Measurements from ENCODE around the gene ZBTB16. TPM values are rescaled to one million over a fixed set of nuclear protein-coding genes. Genes with fewer than 3 reads are reported as not detected.

Gene ZBTB16
- polyA plus RNA-seq, 3 donors, result 1.3 to 2.7 (median 1.3) TPM

DNA sequence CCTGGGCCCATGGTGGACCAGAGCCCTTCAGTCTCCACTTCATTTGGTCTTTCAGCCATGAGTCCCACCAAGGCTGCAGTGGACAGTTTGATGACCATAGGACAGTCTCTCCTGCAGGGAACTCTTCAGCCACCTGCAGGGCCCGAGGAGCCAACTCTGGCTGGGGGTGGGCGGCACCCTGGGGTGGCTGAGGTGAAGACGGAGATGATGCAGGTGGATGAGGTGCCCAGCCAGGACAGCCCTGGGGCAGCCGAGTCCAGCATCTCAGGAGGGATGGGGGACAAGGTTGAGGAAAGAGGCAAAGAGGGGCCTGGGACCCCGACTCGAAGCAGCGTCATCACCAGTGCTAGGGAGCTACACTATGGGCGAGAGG, 4.3 kb downstream of the ZBTB16 start:
- DNase-seq, result no peak

- DNase-seq, result no peak
These were observed 4.7 kb downstream of the ZBTB16 start for GRCh38 chr11:114064216-114064615.

GRCh38 chr11:114065094-114065493, 5.6 kb downstream of the ZBTB16 start:
- DNase-seq, result no peak

DNA sequence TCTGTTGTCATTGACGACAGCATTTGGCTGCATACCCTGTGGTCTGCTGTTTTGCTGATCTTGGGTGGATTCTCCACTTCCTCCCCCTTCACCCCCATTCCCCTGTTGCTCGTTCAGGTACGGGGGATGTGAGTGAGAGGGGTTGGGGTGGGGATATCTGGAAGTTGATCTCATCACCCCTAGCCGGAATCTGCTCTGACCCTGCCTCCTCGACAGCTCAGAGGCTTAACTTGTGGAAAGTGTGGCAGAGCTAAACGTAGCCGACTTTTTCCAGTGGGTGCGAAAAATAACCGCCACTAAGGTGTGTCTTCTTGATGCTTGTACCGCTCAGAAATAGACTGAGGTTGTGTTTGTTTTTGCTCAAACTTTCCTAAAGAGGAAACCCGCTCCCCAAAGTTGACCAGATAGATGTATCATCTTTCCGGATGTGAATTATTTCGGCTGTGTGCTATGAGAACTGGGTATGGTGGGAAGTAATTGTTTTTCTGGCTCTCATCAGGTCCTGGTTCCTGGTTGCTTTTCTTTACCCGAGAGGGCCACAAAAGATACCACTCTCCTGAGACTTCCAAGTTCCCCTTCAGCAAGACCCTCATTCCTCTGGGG, 6.6 kb downstream of the ZBTB16 start:
- DNase-seq, result no peak

GRCh38 chr11:114068327-114068726, 8.8 kb downstream of the ZBTB16 start:
- DNase-seq, result no peak

DNA sequence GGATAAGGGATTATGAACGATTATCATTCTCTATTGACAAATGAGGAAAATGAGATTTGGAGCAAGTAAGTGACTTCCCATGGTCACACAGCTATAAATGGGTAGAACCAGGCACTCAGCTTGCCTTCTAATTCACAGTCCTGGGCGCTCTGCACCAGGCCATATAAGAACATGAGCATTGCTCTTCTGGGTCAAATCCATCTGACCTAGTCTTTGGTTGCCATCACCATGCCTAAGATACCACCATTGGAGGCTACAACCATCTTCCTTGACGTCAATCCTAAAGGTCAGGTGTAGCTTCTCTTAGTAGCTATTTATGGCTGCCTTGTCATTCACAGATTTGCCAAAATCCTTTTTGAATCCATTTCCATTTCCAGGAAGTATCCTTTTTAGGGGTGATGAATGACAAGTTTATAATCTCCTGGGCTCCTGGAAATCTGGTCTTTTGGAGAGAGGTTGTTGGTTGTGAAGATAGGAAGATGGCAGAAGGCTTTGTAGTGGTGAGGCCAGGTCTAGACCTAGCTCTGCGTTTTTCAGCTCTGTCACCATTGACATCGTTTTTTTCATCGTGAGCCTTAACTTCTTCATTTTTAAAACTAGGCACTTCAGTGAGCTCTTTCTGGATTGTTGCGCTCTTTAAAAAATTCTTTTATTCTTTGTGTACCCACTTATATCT, 11.1 kb downstream of the ZBTB16 start:
- DNase-seq, result no peak

GRCh38 chr11:114073007-114073827, 13.7 kb downstream of the ZBTB16 start:
- DNase-seq, result no peak

DNA sequence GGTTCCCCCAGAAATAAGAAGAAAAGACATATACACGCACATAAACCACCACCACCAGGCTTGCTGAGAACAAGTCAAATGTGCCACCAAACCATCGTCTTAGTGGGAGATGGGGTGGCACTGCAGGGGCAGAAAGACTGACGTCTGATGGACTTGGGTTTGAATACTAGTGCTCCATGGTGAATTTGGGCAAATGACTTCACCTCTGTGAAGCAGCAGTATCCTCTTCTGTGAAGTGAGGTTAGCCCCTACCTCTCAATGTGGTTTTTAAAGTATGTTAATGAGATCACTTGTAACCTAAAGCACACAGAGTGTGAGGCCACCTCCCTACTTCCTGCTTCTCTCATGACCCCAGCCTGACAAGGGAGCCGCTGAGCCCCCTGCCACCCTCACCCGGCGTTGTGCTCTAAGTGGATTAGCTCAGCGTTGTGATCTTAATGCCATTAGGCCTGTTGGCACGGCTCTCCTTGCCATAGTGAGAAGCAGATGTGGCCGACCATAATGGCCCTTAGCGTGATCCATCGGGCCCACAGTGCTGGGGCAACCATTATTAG, 14.4 kb downstream of the ZBTB16 start:
- DNase-seq, result no peak

- DNase-seq, result no peak
These were observed 15.2 kb downstream of the ZBTB16 start for GRCh38 chr11:114074546-114075343.

GRCh38 chr11:114075344-114075610, 15.8 kb downstream of the ZBTB16 start:
- no peak for DNase-seq

- DNase-seq, result no peak
These were observed 16.5 kb downstream of the ZBTB16 start for GRCh38 chr11:114075891-114076441.

GRCh38 chr11:114076921-114077331, 17.4 kb downstream of the ZBTB16 start:
- no peak for DNase-seq

- no peak for DNase-seq
These were observed 18.2 kb downstream of the ZBTB16 start for GRCh38 chr11:114077482-114078305.

GRCh38 chr11:114078423-114078822, 18.9 kb downstream of the ZBTB16 start:
- no peak for DNase-seq

- no peak for DNase-seq
These were observed 20.1 kb downstream of the ZBTB16 start for GRCh38 chr11:114079511-114080065.

- DNase-seq, result no peak
These were observed 20.7 kb downstream of the ZBTB16 start for GRCh38 chr11:114080219-114080618.

- no peak for DNase-seq
These were observed 21.3 kb downstream of the ZBTB16 start for GRCh38 chr11:114080769-114081168.

DNA sequence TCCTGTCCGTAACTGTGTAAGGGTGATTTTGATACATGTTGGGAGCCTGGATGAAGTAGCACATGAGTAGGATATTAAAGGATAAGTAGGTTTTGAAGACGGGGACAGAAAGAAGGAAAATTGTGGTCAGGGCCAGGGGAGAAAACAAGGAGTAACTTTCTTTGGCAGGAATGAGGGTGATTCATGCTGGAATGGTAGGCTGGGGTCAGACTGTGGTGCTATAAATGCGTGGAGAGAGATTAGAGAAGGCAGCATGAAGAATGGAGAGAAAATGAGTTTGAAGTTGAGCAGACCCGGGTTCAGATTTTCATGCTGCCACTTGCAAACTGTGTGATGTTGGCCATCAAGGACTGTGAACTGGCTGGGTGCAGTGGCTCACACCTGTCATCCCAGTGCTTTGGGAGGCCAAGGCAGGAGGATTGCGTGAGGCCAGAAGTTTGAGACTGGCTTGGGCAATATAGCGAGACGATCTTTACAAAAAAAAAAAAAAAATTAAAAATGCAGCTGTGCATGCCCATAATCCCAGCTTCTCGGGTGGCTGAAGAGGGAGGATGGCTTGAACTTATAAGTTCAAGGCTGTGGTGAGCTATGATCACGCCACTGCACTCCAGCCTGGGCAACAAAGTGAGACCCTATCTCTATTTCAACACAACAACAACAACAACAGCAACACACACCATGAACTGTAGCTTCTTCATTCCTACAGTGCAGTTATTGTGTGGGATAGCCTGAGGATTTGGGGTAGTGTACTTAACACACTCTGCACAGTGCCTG, 22.3 kb downstream of the ZBTB16 start:
- no peak for DNase-seq

GRCh38 chr11:114082415-114082748, 22.9 kb downstream of the ZBTB16 start:
- DNase-seq, result no peak

- no peak for DNase-seq
These were observed 23.3 kb downstream of the ZBTB16 start for GRCh38 chr11:114082767-114083181.

All from renal pelvis (tissue), 4 donors.